Caki2 (cell line): ENCODE measurements around the gene GABRD. TPM values are rescaled to one million over a fixed set of nuclear protein-coding genes. Genes with fewer than 3 reads are reported as not detected.

ENCODE experiments used
- DNase-seq: peaks from one replicate; pipeline ENCODE4 v3.0.0-alpha.2; 2015; ENCODE audit warnings: low read depth
- in situ Hi-C: cut with HindIII; loops from 2 replicates; pipeline ENCODE4 v1.10.0; 2016; ENCODE audit warnings: low sequenced_read_pairs, low pct_unique_long_range_greater_than_20kb, mixed read lengths
- total RNA-seq: library from RNA; depleted of rRNA; stranded (reverse); fragments of >200 nt; shearing (Covaris generic); gene quantifications from 2 replicates; pipeline ENCODE4 v1.2.3, GENCODE V29; 2014; ENCODE audit warnings: low replicate concordance

GABRD gene
- total RNA-seq, 1 experiment from 2014 or later, result 0.74 TPM

DNA sequence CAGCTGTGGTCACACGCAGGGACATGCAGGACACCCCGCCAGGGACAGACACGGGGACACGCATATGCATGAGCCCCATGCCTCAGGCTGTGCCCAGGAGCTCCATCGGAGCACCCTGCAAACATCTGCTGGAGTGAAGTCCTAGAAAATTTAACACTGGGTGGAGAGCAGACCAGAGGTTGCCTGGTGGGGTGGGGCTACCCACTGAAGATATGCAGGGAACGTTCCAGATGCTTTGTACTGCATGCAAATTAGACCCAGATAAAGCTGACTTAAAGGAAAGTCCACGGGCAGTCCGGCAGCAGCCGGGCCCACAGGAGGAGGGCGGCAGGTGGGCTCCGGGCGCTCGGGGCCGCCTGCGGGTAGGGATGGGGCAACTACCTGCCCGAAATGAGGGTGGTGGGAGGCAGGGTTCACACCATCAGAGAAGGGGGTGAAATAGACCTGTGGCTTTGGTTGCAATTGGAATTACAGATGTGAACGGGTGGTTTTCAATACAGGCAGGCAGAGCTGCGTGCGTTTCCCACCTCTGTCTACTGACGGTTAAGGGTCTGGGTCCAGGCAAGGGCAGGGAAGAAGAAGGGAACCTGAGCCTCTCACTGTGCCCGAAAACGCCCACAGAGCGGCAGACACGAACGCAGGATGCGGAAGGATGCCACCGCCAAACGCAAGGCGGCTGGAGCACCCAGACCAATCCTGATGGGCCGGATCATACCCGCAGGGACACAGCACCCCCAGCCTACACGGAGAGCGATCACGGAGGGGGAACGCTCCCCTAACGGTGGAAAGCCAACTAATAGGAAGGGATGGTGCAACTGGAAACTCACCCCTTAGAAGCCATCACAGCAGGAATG, 36.5 kb upstream of the GABRD start:
- in situ Hi-C loops, result no loop called here
- no peak for DNase-seq

DNA sequence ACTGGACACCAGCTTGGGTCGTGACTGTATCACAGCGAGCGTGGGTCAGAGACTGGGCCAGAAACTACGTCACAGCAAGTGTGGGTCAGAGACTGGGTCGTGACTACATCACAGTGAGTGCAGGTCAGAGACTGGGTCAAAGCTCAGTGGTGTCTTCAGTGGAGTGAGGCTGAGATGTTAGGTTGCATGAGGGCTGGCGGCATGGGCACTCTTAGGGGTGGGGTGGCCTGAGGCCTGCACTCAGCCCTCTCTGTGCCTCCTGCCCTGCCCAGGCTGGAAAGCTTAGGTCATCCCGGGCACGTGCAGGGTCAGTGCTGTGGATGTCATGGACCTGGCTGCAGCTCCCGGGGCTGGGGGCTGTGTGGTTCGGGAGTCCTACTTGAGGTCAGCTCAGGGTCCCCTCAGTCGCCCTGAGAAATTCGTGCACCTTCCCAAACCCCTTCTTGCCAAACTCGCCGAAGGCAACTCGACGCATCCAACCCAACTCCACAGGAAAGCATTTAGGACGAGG, 34.5 kb upstream of the GABRD start:
- no peak for DNase-seq
- in situ Hi-C loops, result no loop called here

DNA sequence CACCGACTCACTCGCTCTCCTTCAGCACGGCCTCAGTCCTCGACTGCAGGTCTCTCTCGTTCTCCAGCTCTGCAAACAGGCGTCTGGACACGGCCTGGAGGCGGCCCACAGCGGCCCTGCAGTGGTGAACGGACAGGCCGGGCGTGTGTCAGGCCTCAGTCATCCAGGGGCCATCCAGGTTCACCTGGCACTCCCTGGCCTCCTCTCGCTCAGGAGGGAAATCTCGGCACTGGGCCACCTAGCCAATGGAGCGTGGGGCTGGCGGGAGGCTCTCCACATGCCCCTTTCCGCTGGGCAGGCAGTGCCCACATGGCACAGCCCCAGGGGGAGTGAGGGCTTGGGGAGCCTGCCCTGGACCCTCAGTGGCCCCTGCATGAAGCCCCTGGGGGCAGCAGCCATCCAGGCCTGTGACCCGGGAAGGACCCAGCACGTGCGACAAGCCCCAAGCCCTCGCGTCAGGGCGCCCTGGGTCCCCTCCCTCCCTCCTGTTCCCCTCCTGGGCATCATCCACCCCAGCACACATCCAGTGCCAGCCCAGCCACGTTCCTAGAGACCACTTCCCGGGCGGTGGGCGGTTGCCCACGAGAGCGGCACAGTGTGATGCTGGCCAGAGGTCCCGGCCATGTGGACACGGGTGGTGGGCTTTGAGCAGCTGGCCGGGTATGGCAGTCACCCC, 33.6 kb upstream of the GABRD start:
- no peak for DNase-seq
- in situ Hi-C loops, result no loop called here

DNA sequence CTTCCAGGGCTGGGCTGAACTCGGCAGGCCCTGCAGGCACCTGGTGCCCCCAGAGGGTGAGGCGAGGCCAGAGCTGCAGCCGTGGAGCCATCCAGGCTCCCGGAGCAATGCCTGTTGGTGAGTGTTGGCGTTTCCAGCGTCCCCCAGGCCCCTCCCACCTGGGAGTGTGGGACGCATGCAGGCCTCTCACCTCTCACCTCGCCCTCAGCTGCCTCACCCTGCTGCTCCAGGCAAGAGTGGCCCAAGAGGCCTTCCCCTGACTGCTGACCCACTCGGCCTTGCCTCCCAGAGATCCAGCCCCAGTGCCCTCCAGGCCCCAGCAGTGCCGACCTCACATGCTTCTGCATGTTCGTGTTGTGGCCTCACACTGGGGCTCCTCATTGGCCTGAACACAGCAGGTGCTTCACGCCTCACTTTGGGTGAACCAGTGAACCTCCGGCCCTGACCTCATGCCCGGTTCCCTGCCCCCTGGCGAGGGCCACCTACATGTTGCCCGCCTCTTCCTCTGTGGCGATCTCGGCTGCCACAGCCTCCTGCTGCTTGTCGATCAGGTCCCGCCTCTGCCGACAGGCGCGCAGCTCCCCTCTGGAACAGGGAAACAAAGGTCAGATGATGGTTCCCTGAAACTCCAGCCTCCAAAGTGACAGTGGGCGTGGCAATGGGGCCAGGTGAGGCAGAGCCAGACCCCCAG, 32.5 kb upstream of the GABRD start:
- no peak for DNase-seq
- in situ Hi-C loops, result no loop called here

DNA sequence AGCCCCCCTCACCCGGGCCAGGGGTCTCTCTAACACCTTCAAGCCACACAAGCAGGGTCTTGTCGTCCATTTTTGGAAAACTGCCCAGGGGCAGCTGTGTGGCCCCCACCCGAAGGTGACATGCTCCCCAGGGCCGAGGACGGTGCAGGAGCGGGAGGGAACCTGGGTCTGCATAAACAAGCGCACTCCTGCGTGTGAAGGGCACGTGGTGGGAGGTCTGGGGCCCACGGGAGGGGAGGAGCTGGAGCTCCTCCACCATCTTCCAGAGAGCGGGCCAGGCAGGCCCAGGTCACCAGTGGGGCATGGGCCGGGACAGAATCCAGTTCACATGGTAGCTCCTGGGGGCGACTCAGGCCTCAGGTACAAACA, 32.0 kb upstream of the GABRD start:
- in situ Hi-C loops, result no loop called here
- DNase-seq, result no peak

DNA sequence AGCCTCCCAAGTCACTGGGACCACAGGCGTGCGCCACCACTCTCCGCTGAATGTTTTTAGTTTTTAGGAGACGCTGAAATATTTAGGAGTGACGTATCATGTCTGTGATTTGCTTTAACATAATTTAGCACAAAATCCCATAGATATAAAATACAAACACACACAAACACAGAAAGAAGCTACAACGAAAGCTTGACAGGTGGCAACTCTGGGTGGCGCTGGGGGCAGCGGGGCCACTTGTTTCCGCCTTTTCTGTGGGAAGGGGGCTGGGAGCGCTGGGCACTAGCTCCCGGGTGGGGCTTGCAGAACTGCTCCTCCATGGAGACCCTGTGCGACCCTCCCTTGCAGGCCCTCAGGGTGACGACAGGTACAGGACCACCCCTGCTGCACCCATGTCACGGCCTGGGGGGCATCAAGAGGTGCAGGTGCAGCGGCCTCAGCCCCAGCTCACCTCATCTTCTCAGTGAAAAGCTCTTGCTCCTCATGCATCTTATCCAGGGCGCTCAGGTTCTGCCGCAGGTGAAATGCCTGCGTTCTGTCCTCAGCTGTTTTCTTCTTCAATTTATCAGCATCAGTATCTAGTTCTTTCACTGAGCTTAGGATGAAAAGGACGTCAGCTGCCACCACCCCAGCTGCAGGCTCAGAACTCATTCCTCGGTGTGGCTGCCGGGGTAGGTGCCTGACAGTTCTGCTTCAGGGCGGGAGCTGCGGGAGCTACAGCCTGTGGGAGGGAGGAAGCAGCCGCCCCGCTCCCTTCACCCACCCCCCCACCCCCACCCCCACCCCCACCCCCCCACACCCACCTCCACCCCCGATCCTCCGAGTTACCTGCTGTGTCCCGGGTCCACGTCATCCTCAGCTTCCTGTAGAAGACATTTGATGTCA, 30.8 kb upstream of the GABRD start:
- no peak for DNase-seq
- in situ Hi-C loops, result no loop called here

DNA sequence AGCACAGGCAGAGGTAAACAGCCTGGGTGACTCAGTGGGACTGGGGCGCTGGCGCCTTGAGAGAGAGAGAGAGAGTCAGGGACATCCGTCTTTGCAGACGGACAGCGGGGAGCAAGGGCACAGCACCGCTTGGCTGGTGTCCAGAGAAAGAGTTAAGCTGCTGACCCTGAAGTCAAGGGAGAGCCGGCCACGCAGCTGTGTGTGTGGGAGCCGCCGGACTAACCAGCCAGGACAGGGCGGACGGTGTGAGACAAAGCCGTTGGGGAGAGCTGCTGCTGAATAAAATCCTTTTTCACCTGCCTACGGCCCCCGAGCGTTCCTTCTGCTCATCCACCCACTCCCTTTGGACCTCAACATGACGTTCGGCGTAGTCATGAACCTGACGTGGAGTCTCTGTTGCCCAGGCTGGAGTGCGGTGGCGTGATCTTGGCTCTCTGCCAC, 30.0 kb upstream of the GABRD start:
- in situ Hi-C loops, result no loop called here
- DNase-seq, result no peak

DNA sequence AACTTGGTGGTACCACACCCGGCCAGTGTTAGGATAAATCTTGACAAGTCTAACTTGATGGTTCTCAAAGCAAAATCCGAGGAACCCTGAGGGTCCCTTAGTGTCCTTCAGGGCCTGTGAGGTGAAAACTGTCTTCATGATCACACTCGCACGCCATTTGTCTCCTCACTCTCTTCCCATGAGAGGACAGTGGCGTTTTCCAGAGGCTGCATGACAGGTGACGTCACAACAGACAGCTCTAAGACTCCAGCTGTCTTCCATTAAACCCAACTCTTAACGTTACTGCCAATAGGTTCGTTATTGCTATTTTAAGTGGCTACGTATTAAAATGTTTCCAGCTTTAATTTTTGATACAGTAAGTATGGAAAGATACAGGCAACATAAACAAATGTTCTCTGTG, 29.4 kb upstream of the GABRD start:
- in situ Hi-C loops, result no loop called here
- no peak for DNase-seq

DNA sequence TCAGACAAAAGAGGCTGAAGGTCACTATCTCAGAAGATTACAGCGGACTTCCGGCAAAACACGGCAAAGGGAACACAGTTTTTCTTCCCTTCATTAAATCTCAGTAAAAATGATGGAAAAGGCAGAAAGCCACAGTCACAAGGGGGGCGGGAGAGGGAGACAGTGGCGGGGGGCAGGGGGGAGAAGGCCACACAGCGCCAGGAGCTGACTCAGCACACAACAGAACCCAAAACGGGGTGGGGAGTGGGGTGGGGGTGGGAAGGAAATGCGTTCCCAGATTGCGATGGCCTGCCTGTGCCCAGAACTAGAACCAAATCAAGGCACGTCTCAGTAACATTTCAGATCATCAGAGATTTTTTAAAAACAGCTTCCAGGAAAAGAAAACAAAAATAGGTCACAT, 28.9 kb upstream of the GABRD start:
- in situ Hi-C loops, result no loop called here
- no peak for DNase-seq

DNA sequence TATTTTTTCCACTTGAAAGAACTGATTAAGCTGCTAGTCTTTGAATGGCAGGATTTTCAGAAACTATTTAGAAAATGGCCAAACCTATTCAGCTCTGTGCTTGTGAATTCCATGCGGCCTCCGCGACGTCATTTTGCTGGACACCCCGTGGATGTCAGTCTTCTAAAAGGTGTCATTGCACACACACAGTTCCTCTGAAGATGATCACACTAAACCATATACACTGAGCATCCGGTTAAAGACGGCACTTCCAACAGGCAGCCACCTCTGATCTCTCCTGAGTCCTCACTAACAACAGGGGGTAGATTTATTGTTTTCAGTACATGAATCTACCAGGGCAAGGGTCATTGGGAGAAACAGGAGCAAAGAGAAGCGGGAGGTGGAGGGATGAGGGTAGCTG, 24.6 kb upstream of the GABRD start:
- no peak for DNase-seq
- in situ Hi-C loops, result no loop called here

DNA sequence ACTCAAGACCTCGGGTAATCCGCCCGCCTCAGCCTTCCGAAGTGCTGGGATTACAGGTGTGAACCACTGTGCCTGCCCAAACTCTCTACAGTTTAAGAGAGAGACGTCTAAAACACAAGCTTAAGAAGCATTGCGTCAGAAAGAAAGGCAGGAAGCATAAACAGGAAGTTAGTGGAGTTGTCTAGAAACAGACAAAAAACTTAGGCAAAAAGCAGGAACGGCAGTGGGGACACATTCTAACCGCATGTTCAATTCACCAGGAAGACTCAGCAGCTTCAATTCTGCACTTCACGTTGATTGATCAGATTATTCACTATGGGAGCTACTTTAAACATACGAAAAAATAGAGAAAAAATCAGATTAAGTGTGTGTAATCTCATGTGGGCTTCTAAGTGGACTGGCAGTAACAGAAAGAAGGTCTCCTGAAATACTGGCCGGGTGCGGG, 22.9 kb upstream of the GABRD start:
- in situ Hi-C loops, result no loop called here
- DNase-seq, result no peak

DNA sequence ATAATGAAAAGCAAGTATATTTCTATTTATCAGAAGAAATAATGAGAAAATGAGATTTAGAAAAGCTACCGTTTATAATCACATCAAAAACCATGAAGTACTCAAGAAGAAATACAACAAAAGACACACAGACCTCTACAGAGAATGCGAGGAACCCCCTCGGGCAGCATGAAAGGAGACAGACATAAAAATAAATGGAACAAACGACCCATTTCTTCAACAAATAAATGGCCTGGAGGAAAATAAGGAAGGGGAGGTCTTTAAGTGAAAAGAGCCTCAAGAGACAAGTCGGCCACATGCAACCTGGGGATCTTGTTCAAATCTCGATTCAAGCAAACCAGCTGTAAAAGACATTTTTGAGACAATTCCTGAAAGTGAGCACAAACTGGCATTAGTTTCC, 21.6 kb upstream of the GABRD start:
- no peak for DNase-seq
- in situ Hi-C loops, result no loop called here

DNA sequence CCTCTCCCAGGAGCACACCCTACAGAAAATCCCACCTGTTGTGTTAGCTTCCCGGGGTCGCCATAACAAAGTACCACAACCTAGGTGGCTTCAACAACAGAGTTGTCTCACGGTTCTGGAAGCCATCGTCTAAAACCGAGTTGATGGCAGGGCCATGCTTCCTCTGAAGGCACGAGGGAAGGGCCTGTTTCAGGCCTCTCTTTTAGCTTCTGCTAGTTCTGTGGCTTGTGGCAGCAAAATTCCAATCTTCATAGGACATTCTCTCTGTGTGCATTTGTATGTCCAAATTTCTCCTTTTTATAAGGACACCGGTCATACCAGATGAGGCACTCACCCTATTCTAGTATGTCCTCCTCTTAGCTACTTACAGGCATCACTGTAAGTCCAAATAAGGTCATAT, 18.7 kb upstream of the GABRD start:
- DNase-seq, result no peak
- in situ Hi-C loops, result no loop called here

DNA sequence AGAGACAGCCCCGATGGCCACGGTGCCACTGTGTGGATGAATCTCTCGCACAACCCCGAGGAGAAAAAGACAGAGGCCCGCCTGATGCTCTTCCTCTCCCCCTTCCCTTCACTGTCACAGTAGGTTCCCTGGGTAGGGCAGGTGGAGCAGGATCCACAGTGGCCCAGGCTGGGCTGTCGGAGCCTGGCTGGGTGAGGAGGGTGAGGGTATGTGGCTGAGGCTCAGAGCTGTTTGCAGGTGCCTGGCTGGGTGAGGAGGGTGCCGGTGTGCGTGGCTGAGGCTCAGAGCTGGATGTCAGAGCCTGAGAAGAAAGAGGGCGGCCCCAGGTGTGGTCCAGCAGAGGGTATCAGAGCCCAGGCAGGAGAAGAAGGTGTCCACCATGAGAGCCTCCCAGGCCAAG, 18.3 kb upstream of the GABRD start:
- DNase-seq, result no peak
- in situ Hi-C loops, result no loop called here

DNA sequence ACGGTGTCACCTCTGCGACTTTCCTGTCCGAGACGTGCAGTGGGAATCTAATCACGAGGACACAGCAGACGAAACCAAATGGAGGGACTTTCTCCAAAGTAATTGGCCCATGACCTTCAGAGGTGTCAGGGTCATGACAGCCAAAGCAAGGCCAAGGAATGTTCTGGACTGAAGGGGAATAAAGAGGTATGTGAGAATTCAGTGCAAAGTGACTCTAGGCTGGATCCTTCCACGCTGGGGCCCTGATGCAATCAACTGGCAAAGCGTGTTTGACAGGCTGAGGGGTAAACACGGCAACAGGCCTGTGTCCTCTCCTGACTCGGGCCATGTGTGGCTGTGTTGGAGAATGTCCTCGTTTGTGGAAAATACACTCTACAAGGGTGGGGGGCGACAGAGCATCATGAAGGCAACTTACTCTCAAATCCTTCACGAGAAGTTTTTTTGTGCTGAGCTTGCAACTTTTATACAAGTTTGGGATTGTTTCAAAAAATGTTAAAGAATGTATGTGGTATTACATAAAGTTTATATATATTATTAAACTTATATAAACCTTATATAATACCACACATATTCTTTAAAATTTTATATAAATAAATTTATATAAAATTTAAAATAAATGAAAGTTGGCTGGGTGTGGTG, 17.3 kb upstream of the GABRD start:
- in situ Hi-C loops, result no loop called here
- no peak for DNase-seq

DNA sequence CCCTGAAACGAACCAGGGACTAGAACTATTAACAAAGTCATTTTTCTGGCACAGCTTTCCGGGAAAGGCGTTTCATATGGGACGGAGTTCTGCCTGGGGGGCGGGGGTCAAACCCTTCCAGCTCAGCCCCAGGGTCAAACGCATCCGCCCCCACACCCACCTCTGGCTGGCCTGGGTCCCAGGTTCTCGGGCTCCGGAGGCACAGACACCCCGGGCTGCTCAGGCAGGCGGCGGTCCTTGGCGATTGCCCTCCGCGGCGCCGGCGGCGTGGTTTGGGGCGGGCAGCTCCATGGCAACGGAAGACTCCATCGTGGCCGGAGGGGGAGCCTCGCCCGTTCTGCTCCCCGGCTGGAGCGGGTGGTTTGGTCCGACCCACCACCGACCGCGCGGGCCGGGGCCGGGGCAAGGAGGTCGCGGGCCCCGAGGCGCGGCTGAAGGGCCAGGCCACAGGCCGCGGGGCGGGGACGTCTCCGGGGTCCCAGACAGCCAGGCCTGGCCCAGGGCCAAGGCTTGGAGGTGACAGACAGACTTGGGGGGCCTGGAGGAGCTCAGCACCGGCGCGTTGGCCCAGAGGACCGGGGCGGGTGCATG, 15.5 kb upstream of the GABRD start, which contains the start of gene CFAP74:
CFAP74 (minus strand) TSS at position 246 of the 591 bp plus-strand sequence. CDS start 12,830 bp downstream, outside the sequence.
- DNase-seq, result no peak

DNA sequence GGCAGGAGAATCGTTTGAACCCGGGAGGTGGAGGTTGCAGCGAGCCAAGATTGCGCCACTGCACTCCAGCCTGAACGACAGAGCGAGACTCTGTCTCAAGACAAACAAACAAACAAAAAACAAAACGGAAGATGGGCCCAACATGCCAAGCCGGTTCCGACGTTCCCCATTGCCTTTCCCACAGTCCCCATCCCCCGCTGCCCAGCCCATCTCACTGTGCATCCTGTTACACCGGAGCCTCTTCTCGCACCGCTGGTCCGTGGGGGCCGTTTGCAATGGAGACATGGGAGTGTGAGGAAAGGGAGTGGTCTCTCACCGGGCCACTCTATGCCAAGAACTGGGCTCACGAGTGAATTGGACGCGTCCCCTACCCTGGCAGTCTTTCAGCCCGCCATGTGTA, 14.3 kb upstream of the GABRD start:
- DNase-seq, result no peak

More for the DNA sequence above, 15.5 kb upstream of the GABRD start, which contains the start of gene CFAP74:
- in situ Hi-C loops, result no loop called here

More for the DNA sequence above, 14.3 kb upstream of the GABRD start:
- in situ Hi-C loops, result no loop called here
